OCI-M1 (cell line): ENCODE results near the gene HEXA.
"Not testable (repeated sequence)": the region's sequence is repeated elsewhere in the genome, so short reads cannot be mapped to it uniquely, and the experiment has no call there.

Experiments
- DNase-seq: peaks from one replicate; lab custom pipeline; 2025; lab: John Stamatoyannopoulos, UW

The HEXA gene

GRCh38 chr15:72375846-72376581 lies at the start of gene HEXA:
Gene HEXA (minus strand): TSS chr15:72376014. CDS start chr15:72375972, 42 bp downstream.
- DNase-seq = peak; percentile 96

- no peak for DNase-seq
Measured at GRCh38 chr15:72423256-72423655, 47.4 kb upstream of the HEXA start.

DNA sequence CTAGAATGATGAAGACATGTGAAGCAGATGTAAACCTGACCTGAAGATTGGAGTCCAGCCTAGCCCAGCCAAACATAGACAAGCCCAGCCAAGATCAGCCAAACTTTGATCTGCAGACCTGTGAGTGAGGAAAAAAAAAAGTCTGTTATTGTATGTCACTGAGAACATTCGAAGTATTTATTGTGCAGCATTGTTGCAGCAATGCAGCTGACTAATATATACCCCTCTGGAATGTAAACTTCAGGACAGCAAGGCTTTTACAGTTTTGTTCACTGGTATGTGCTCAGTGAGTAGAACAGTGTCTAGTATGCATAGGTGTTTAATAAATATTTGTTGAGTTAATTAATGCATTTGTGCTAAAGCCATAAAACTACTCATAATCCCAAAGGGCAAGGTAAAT lies 45.7 kb upstream of the HEXA start:
- no peak for DNase-seq

GRCh38 chr15:72420576-72420975 lies 44.8 kb upstream of the HEXA start:
- DNase-seq = no peak

DNA sequence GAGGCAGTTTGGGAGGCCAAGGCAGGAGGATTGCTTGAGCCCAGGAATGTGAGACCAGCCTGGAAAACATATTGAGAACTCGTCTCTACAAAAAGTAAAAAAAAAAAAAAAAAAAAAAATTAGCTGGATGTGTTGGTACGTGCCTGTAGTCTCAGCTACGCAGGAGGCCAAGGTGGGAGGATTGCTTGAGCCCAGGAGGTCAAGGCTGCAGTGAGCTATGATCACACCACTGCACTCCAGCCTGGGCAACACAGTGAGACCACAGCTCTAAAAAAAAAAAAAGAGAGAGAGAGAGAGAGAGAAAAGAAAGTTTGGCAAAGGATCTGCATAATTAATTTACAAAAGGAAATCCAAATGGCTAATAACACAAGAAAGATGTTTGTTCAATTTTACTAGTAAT lies 44.0 kb upstream of the HEXA start:
- DNase-seq = not testable (repeated sequence)

- DNase-seq = no peak
Measured at GRCh38 chr15:72415304-72415703, 39.5 kb upstream of the HEXA start.

- not testable (repeated sequence) for DNase-seq
Measured at GRCh38 chr15:72413337-72413736, 37.5 kb upstream of the HEXA start.

DNA sequence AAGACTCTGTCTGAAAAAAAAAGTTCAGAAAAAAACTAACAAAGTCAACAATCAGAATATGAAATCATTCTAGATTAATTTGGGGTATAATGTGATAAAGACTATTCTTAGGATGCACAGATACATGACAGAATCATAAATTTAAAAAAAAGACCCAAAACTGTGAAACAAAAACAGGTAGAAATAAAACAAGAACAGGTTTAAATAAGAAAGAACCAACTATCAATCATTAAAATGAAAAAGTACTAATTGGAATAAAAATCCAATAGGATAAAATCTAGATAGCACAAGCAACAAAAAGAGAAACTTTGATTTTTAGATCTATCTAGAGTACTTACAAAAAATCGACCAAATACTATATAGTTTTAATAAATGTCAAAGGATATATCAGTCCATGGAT lies 35.7 kb upstream of the HEXA start:
- DNase-seq = no peak

GRCh38 chr15:72411111-72411510 lies 35.3 kb upstream of the HEXA start:
- DNase-seq = no peak

DNA sequence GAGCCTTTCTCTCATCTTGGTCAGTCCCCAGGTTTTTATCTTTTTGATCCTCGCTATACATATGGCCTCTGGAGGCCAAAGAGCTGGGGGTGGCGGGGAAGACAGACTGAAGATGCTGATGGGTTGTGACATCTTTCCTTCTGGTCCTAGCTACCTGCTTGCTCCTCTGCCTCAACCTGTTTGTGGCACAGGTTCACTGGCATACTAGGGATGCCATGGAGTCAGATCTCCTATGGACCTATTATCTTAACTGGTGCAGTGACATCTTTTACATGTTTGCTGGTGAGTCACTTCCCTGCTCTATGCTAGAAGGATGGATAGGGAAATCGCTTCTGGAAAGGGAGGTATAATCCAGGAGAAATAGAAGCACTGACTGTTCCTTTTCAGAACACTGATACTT lies 31.1 kb upstream of the HEXA start:
- DNase-seq = no peak

- no peak for DNase-seq
Measured at GRCh38 chr15:72404841-72405240, 29.0 kb upstream of the HEXA start.

DNA sequence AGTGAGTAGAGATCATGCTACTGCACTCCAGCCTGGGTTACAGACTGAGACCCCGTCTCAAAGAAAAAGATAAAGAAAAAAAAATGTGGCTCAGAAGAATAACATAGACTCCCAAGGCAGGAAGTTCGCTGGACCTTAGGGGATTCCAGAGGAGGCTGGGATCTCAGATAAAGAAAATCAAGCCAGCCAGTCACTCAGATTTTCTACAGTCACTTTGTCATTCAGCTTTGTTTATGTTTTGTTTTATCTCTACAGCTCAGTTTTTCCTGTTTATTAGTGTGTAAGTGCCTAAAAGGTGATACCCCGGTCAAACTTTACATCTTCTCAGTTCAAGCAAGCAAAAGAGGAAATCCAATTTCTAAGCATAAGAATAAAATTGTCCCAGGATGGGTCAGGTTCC lies 28.5 kb upstream of the HEXA start:
- no peak for DNase-seq

- no peak for DNase-seq
Measured at GRCh38 chr15:72402726-72403125, 26.9 kb upstream of the HEXA start.

DNA sequence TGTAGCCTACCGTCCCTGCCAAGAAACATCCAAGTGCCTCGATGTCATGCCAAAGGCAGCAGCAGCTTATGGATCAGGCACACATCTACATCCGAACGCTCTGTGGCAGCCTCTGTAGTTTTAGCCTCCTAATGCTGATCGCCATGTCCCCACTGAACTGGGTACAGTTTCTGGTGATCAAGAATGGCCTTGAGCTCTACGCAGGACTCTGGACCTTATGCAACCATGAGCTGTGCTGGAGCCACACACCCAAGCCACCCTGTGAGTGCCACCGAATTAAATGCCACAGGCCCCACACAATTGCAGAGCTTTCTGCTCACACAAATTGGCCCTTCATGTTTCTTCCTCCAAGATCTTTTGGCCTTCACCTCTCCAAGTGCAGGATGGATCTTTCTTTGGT lies 22.8 kb upstream of the HEXA start:
- DNase-seq = no peak

DNA sequence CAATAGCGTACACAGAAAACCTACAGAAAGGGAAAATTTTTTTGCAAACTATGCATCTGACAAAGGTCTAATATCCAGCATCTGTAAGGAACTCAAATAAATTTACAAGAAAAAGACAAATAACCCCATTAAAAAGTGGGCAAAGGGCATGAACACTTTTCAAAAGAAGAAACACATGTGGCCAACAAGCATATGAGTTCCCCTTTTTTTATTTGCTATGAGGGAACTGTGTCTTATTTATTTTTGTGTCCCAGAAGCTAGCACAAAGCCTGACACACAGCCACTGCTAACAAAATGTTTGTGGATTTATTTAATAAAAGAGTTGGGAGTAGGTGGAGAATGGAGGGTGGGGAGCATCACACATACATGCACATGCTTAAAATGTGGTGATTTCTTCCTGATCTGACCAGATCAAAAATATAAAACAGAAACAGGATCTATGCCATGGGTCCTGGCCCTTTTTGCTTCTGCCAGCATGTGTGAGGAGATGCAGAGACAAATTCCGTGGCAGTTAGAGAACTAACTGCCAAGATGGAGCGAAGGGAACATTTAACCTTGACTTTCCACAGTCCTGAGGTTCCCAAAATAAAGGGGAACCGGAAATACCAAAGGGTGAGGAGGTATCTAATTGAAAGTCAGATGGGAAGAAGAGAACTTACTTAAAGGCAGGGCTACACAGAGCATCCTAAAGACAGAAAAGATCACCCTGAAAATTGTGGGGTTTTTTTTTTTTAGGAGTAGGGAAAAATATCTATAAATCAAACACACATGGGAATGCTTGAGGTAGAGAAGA lies 22.2 kb upstream of the HEXA start, which contains the start of gene TMEM202:
Gene TMEM202 (plus strand): TSS at position 510 of the 793 bp plus-strand sequence. CDS start 22 bp downstream, at position 532.
- DNase-seq = no peak

DNA sequence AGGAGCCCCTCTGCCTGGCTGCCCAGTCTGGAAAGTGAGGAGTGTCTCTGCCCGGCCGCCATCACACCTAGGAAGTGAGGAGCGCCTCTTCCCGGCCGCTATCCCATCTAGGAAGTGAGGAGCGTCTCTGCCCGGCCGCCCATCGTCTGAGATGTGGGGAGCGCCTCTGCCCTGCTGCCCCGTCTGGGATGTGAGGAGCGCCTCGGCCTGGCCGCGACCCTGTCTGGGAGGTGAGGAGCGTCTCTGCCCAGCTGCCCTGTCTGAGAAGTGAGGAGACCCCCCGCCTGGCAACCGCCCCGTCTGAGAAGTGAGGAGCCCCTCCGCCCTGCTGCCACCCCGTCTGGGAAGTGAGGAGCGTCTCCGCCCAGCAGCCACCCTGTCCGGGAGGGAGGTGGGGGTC lies 20.5 kb upstream of the HEXA start:
- DNase-seq = not testable (repeated sequence)

- no peak for DNase-seq
Measured at GRCh38 chr15:72389231-72389630, 13.4 kb upstream of the HEXA start.

GRCh38 chr15:72387741-72388140 lies 11.9 kb upstream of the HEXA start:
- DNase-seq = no peak

GRCh38 chr15:72382146-72382545 lies 6.3 kb upstream of the HEXA start:
- DNase-seq = peak; percentile 16

DNA sequence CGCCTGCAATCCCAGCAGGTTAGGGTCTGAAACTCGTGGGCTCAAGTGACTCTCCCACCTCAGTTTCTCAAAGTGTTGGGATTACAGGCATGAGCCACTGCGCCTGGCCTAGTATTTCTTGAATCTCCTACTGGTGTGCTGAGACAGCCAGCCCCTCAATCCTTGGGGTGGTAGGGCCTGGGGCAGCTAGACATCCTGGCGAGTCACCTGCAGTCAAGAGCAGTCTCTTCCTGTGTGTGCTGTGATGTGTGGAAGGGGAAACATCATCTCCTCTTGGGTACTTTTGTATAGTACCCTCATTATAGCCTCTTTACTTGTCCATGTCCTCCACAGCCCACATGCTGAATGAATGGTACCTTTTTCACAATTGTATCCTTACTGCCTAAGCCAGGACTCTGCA lies 4.9 kb upstream of the HEXA start:
- DNase-seq = no peak

DNA sequence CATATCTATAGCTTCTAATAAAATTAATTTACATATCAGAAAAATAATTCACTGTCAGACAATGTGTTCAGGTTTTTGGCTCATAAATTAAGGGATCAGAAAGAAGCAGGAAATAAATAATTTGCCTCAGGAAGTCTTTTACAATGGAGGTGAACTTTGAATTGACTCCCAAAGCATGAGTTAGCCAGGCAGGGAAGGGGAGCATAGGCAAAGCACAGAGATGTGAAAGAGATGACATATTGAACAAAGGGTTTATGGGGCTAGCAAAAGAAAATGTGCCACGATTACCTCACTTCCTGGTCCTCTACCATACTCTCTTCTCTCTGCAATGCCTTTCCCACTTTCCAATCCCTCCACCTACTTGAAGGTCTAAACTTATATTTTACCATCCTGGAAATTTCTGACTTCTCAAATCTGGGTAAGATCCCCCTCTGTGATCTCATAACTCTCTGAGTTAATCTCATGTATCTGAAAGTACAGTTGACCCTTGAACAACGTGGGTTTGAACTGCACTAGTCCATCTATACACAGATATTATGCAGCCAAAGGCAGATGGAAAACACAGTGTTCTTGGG lies 4.1 kb upstream of the HEXA start:
- no peak for DNase-seq

DNA sequence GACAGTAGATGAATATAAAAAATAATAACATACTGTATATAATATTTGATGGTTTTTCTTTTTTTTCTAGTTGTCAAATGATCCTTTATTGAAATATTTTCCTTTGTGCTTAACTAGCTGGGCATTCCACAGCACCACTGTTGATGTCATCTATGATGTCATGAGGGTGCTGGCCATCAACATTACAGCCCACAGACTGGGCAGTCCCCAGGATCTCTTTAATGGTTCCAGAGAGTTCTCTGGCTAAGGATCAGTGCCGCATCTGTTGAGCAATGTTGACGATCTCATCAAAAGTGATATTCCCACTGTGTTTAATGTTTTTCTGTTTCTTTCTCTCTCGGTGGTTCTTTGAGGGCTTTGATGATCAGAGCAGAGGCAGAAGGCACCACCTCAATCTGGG lies 3.3 kb upstream of the HEXA start:
- not testable (repeated sequence) for DNase-seq

GRCh38 chr15:72377331-72377730 lies 1.5 kb upstream of the HEXA start:
- DNase-seq = no peak
